ENCODE measurements around the gene PIK3R6. TPM values are rescaled to one million over a fixed set of nuclear protein-coding genes. Genes with fewer than 3 reads are reported as not detected.

The PIK3R6 gene
- total RNA-seq, 1 donor from 2014 or later = 2.2 TPM

GRCh38 chr17:8789743-8790142 is 77.7 kb downstream of the PIK3R6 start:
- H3K4me3 ChIP-seq = no peak overlapping the region
- H3K4me1 ChIP-seq = peaks cover 0 to 8% of the 10 kb centered on the region in 2 donors
- DNase-seq (ENCODE audit: low spot score in 2 of 2) = no peak
- no peaks in the 10 kb centered on the region for H3K27me3 ChIP-seq
- intact Hi-C loops (cut with DNase I) = loop anchor here (10.0 kb wide), 1 partner anchor 405 kb away; the partner anchor contains the start of gene RPL26
- no peak for TF ChIP-seq CTCF (IDR thresholded peaks at IDR 0.05)
- no peak overlapping the region for H3K27ac ChIP-seq
- peaks cover 3 to 8% of the 10 kb centered on the region in 2 donors for H3K9me3 ChIP-seq
- no peaks in the 10 kb centered on the region for H3K36me3 ChIP-seq

- H3K4me3 ChIP-seq = no peak overlapping the region
- no peaks in the 10 kb centered on the region for H3K36me3 ChIP-seq
- H3K27me3 ChIP-seq = no peaks in the 10 kb centered on the region
- intact Hi-C loops (cut with DNase I) = loop anchor here (10.0 kb wide), 1 partner anchor 404 kb away; the partner anchor contains the start of gene RPL26
- no peak for DNase-seq (ENCODE audit: low spot score in 2 of 2)
- peaks cover 0 to 8% of the 10 kb centered on the region in 2 donors for H3K4me1 ChIP-seq
- no peak for TF ChIP-seq CTCF (IDR thresholded peaks at IDR 0.05)
- peaks cover 3 to 8% of the 10 kb centered on the region in 2 donors for H3K9me3 ChIP-seq
- no peak overlapping the region for H3K27ac ChIP-seq
Observed at GRCh38 chr17:8788998-8789397, 78.5 kb downstream of the PIK3R6 start.

- DNase-seq (ENCODE audit: low spot score in 2 of 2) = peak; percentile 36 to 93
- Histone ChIP-seq H3K4me1 (peaks cover 0 to 8% of the 10 kb centered on the region in 2 donors), H3K9me3 (no peaks in the 10 kb centered on the region), H3K36me3 (no peaks in the 10 kb centered on the region), H3K27me3 (no peaks in the 10 kb centered on the region), H3K27ac (peak overlapping the region; percentile 3 to 32), H3K4me3 (peak overlapping the region in 1 of 2 donors; percentile 10)
- intact Hi-C loops (cut with DNase I) = loop anchor here (1.0 to 10.0 kb wide), 3 partner anchors 31 to 401 kb away; partner anchors contain the start of gene RPL26
- peak; percentile 80 to 84 (median 80) for TF ChIP-seq CTCF (IDR thresholded peaks at IDR 0.05)
Observed at GRCh38 chr17:8785547-8786413, 81.7 kb downstream of the PIK3R6 start.

- Histone ChIP-seq H3K27ac (no peak overlapping the region), H3K4me3 (no peak overlapping the region)
- intact Hi-C loops (cut with DNase I) = loop anchor here (10.0 kb wide), 1 partner anchor 397 kb away; the partner anchor contains the start of gene RPL26
Observed at GRCh38 chr17:8782176-8782575, 85.3 kb downstream of the PIK3R6 start.

GRCh38 chr17:8781776-8782175 is 85.7 kb downstream of the PIK3R6 start:
- no peak overlapping the region for H3K4me3 ChIP-seq
- intact Hi-C loops (cut with DNase I) = loop anchor here (10.0 kb wide), 1 partner anchor 397 kb away; the partner anchor contains the start of gene RPL26
- no peak overlapping the region for H3K27ac ChIP-seq
- DNase-seq (ENCODE audit: low spot score in 2 of 2) = no peak
- no peaks in the 10 kb centered on the region for H3K36me3 ChIP-seq
- TF ChIP-seq CTCF (IDR thresholded peaks at IDR 0.05) = no peak
- no peaks in the 10 kb centered on the region for H3K27me3 ChIP-seq
- H3K4me1 ChIP-seq = peaks cover 0 to 12% of the 10 kb centered on the region in 2 donors
- no peaks in the 10 kb centered on the region for H3K9me3 ChIP-seq

More at GRCh38 chr17:8782176-8782575, 85.3 kb downstream of the PIK3R6 start:
- TF ChIP-seq CTCF (IDR thresholded peaks at IDR 0.05) = no peak
- H3K27me3 ChIP-seq = no peaks in the 10 kb centered on the region
- peaks cover 0 to 8% of the 10 kb centered on the region in 2 donors for H3K4me1 ChIP-seq
- DNase-seq (ENCODE audit: low spot score in 2 of 2) = no peak
- H3K36me3 ChIP-seq = no peaks in the 10 kb centered on the region
- H3K9me3 ChIP-seq = no peaks in the 10 kb centered on the region
